IMR-90 (cell line): Measurements from ENCODE around the gene CD164L2. TPM values are rescaled to one million over a fixed set of nuclear protein-coding genes. Genes with fewer than 3 reads are reported as not detected.

Experiments used
- ATAC-seq: fragments of 200-7000 bp; cut with Tn5 transposase; 2 replicates; pipeline ENCODE4 v1.9.1; 2020; ENCODE audit warnings: low read depth, mild to moderate bottlenecking, moderate library complexity
- BruUV-seq: library from RNA; stranded (reverse); fragments of 400-500 nt; replicated peaks from 2 replicates; lab custom pipeline; 2021; lab: Mats Ljungman, UMichigan
- CTCF ChIA-PET: fragments of 300-600 bp; formaldehyde crosslinking; extraction: SDS; loops from one replicate; lab custom pipeline; 2021; ENCODE audit warnings: antibody characterized with exemption; lab: Yijun Ruan, JAX
- POLR2A ChIA-PET: fragments of 300-600 bp; sonication (Branson Sonifier 250); formaldehyde crosslinking; loops from one replicate; lab custom pipeline; 2022; ENCODE audit warnings: antibody characterized with exemption; ENCODE audit not compliant: unreplicated experiment; lab: Charles Lee
- DNase-seq: peaks from one replicate; pipeline ENCODE4 v3.0.0; 2013
- H2AFZ ChIP-seq: replicated peaks from 2 replicates; pipeline ENCODE3; 2013; ENCODE audit warnings: low read length, mild to moderate bottlenecking; ENCODE audit not compliant: poor library complexity
- H2AK5ac ChIP-seq: 2 replicates; pipeline ENCODE4 v1.6.1; 2013; ENCODE audit warnings: low read depth, low read length, inconsistent platforms
- H2AK9ac ChIP-seq: replicated peaks from 2 replicates; pipeline ENCODE3; 2013; ENCODE audit warnings: mild to moderate bottlenecking, low read depth, low read length, moderate library complexity; ENCODE audit not compliant: poor library complexity
- H2BK120ac ChIP-seq: 2 replicates; pipeline ENCODE4 v1.6.1; 2013; ENCODE audit warnings: low read depth, low read length, inconsistent platforms
- H2BK15ac ChIP-seq: 3 replicates; pipeline ENCODE4 v1.6.1; 2013; ENCODE audit warnings: low read depth, low read length, inconsistent platforms
- H2BK20ac ChIP-seq: 2 replicates; pipeline ENCODE4 v1.6.1; 2013; ENCODE audit warnings: low read depth, mild to moderate bottlenecking, inconsistent platforms, low read length, moderate library complexity
- H2BK5ac ChIP-seq: 2 replicates; pipeline ENCODE4 v1.6.1; 2013; ENCODE audit warnings: mild to moderate bottlenecking, low read depth, low read length, inconsistent platforms; ENCODE audit not compliant: poor library complexity, severe bottlenecking
- H3K14ac ChIP-seq: replicated peaks from 2 replicates; pipeline ENCODE4 v1.6.1; 2013; ENCODE audit warnings: low read depth, low read length, inconsistent platforms
- H3K18ac ChIP-seq: 2 replicates; pipeline ENCODE4 v1.6.1; 2013; ENCODE audit warnings: low read depth, low read length, control low read depth
- H3K23ac ChIP-seq: 2 replicates; pipeline ENCODE4 v1.6.1; 2013; ENCODE audit warnings: low read depth, low read length, inconsistent platforms
- H3K27ac ChIP-seq: 2 replicates; pipeline ENCODE4 v1.5.1; 2013; ENCODE audit warnings: mild to moderate bottlenecking, control low read depth, low read length; ENCODE audit not compliant: insufficient read depth
- H3K27me3 ChIP-seq: 2 replicates; pipeline ENCODE4 v1.6.1; 2013; ENCODE audit warnings: low read length; ENCODE audit not compliant: control insufficient read depth, insufficient read depth
- H3K36me3 ChIP-seq: 2 replicates; pipeline ENCODE4 v1.6.1; 2013; ENCODE audit warnings: low read length, mixed read lengths; ENCODE audit not compliant: control insufficient read depth, insufficient read depth
- H3K4ac ChIP-seq: 2 replicates; pipeline ENCODE4 v1.6.1; 2013; ENCODE audit warnings: low read depth, low read length, inconsistent platforms
- H3K4me1 ChIP-seq: 2 replicates; pipeline ENCODE4 v1.6.1; 2013; ENCODE audit warnings: low read length, mixed read lengths; ENCODE audit not compliant: control insufficient read depth, insufficient read depth
- H3K4me2 ChIP-seq: 2 replicates; pipeline ENCODE4 v1.6.1; 2013; ENCODE audit warnings: low read depth, mild to moderate bottlenecking, control low read depth, low read length, moderate library complexity
- H3K4me3 ChIP-seq: 2 replicates; pipeline ENCODE4 v1.5.1; 2013; ENCODE audit warnings: low read depth, mild to moderate bottlenecking, control low read depth, low read length, moderate library complexity; ENCODE audit not compliant: insufficient read depth
- H3K56ac ChIP-seq: 2 replicates; pipeline ENCODE4 v1.6.1; 2013; ENCODE audit warnings: low read length, inconsistent platforms; ENCODE audit not compliant: insufficient read depth; ENCODE audit errors: extremely low read depth
- H3K79me1 ChIP-seq, 2 experiments: 2 replicates each; pipeline ENCODE4 v1.6.1; 2013; ENCODE audit warnings: low read length in 2 of 2, inconsistent platforms in 1 of 2, low read depth in 1 of 2
- H3K9ac ChIP-seq: 2 replicates; pipeline ENCODE4 v1.6.1; 2013; ENCODE audit warnings: low read depth, low read length, control low read depth
- H3K9me1 ChIP-seq: 2 replicates; pipeline ENCODE4 v1.6.1; 2013; ENCODE audit warnings: low read length, inconsistent platforms; ENCODE audit not compliant: insufficient read depth
- H3K9me3 ChIP-seq: 2 replicates; pipeline ENCODE4 v1.6.1; 2013; ENCODE audit warnings: low read length; ENCODE audit not compliant: control insufficient read depth, insufficient read depth
- H4K20me1 ChIP-seq: 2 replicates; pipeline ENCODE4 v1.6.1; 2013; ENCODE audit warnings: low read length, inconsistent platforms; ENCODE audit not compliant: insufficient read depth
- H4K5ac ChIP-seq: 2 replicates; pipeline ENCODE4 v1.6.1; 2013; ENCODE audit warnings: mild to moderate bottlenecking, low read depth, low read length, control low read depth
- H4K8ac ChIP-seq, 2 experiments: 2 replicates each; pipeline ENCODE4 v1.6.1; 2013; ENCODE audit warnings: low read depth in 2 of 2, low read length in 2 of 2, control low read depth in 1 of 2, inconsistent platforms in 1 of 2
- H4K91ac ChIP-seq: 2 replicates; pipeline ENCODE4 v1.6.1; 2013; ENCODE audit warnings: low read depth, low read length, inconsistent platforms; ENCODE audit not compliant: insufficient read depth
- BHLHE40 ChIP-seq: fragments of 150-350 bp; IDR thresholded peaks from 2 replicates; pipeline ENCODE4 v1.6.1; 2016; ENCODE audit warnings: mild to moderate bottlenecking, low read depth, low read length
- FOS ChIP-seq: fragments of 150-350 bp; IDR thresholded peaks from 2 replicates; pipeline ENCODE4 v1.6.1; 2016; ENCODE audit warnings: low read depth, low read length
- MXI1 ChIP-seq: IDR thresholded peaks from 2 replicates; pipeline ENCODE4 v1.6.1; 2012; ENCODE audit warnings: low read depth, mild to moderate bottlenecking, low read length, moderate library complexity, borderline replicate concordance
- NFE2L2 ChIP-seq: fragments of 150-350 bp; IDR thresholded peaks from 2 replicates; pipeline ENCODE4 v1.6.1; 2016; ENCODE audit warnings: low read depth, mild to moderate bottlenecking, low read length
- POLR2A ChIP-seq: IDR thresholded peaks from 2 replicates; pipeline ENCODE4 v1.6.1; 2012; ENCODE audit warnings: mild to moderate bottlenecking, low read depth, low read length
- RAD21 ChIP-seq: IDR thresholded peaks from 2 replicates; pipeline ENCODE4 v1.6.1; 2012; ENCODE audit warnings: low read length, improper control_type of control experiment
- RFX5 ChIP-seq: IDR thresholded peaks from 2 replicates; pipeline ENCODE4 v1.8.0; 2012; ENCODE audit warnings: low read depth, mild to moderate bottlenecking, low read length, moderate library complexity
- WGBS, 2 experiments: methylation state at CpG; one replicate each; pipeline versions ENCODE4 v1.1.5 to v1.1.7; 2013; ENCODE audit warnings: missing lambda C conversion rate in 2 of 2; ENCODE audit not compliant: insufficient read length in 1 of 2; ENCODE audit errors: extremely low coverage in 2 of 2; 5-methylcytosine and 5-hydroxymethylcytosine counted together
- dilution Hi-C: fragments of 300-500 bp; cut with HindIII; formaldehyde crosslinking; loops from one replicate; pipeline ENCODE4 v1.14.3; 2018; ENCODE audit warnings: low sequenced_read_pairs; ENCODE audit not compliant: unreplicated experiment
- in situ Hi-C: fragments of 300-500 bp; cut with MboI; formaldehyde crosslinking; loops from 3 replicates; pipeline ENCODE4 v1.14.3; 2019; ENCODE audit warnings: low sequenced_read_pairs, inconsistent platforms, mixed read lengths
- intact Hi-C: fragments of 100-400 bp; cut with micrococcal nuclease; formaldehyde crosslinking; loops from 2 replicates; pipeline ENCODE4 v1.10.0; 2022
- polyA plus RNA-seq, 3 experiments: library from polyadenylated mRNA; depleted of rRNA; stranded (reverse); fragments of >200 nt; gene quantifications; 2 replicates each; pipeline ENCODE4 v1.2.3, GENCODE V29; 2012; ENCODE audit warnings: low replicate concordance in 1 of 3
- total RNA-seq: library from RNA; depleted of rRNA; stranded (reverse); fragments of >200 nt; gene quantifications from 2 replicates; pipeline ENCODE4 v1.2.3, GENCODE V29; 2012
- TF ChIP-seq, protein P1 (sequence below): conservative IDR thresholded peaks from 2 replicates; pipeline ENCODE4 v1.5.1; 2012; ENCODE audit warnings: mild to moderate bottlenecking, low read depth, low read length, improper control_type of control experiment

The CD164L2 gene
- total and polyA plus RNA-seq, 2 of the 4 experiments (the other 2 are of a cell fraction) = not detected

GRCh38 chr1:27333717-27334279 lies 49.3 kb downstream of the CD164L2 start:
- H3K23ac ChIP-seq = no peak overlapping the region
- H3K36me3 ChIP-seq = peaks cover 50% of the 10 kb centered on the region
- no peak overlapping the region for H3K4ac ChIP-seq
- H3K79me1 ChIP-seq = peaks cover 3 to 29% of the 10 kb centered on the region in 2 experiments
- H2BK15ac ChIP-seq = no peak overlapping the region
- WGBS, 2 experiments = 98% methylated on average over 6 of the region's 17 CpGs; no CpG with 5 or more reads in 1 of the 2 experiments
- H2BK120ac ChIP-seq = no peak overlapping the region
- TF ChIP-seq FOS = no peak
- no peak for TF ChIP-seq POLR2A
- TF ChIP-seq RFX5 = no peak
- TF ChIP-seq NFE2L2 = no peak
- TF ChIP-seq RAD21 = no peak
- no peak for TF ChIP-seq MXI1
- TF ChIP-seq BHLHE40 = no peak
- TF ChIP-seq, protein P1, sequence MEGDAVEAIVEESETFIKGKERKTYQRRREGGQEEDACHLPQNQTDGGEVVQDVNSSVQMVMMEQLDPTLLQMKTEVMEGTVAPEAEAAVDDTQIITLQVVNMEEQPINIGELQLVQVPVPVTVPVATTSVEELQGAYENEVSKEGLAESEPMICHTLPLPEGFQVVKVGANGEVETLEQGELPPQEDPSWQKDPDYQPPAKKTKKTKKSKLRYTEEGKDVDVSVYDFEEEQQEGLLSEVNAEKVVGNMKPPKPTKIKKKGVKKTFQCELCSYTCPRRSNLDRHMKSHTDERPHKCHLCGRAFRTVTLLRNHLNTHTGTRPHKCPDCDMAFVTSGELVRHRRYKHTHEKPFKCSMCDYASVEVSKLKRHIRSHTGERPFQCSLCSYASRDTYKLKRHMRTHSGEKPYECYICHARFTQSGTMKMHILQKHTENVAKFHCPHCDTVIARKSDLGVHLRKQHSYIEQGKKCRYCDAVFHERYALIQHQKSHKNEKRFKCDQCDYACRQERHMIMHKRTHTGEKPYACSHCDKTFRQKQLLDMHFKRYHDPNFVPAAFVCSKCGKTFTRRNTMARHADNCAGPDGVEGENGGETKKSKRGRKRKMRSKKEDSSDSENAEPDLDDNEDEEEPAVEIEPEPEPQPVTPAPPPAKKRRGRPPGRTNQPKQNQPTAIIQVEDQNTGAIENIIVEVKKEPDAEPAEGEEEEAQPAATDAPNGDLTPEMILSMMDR = no peak
- peaks cover 27% of the 10 kb centered on the region for H4K20me1 ChIP-seq
- in situ Hi-C loops = no loop called here
- H3K4me2 ChIP-seq = no peak overlapping the region
- H2BK5ac ChIP-seq = no peak overlapping the region
- no peak overlapping the region for H3K27ac ChIP-seq
- H2AK5ac ChIP-seq = no peak overlapping the region
- no peak overlapping the region for H4K8ac ChIP-seq
- no peak overlapping the region for H2BK20ac ChIP-seq
- H3K4me1 ChIP-seq = no peaks in the 10 kb centered on the region
- H3K56ac ChIP-seq = no peak overlapping the region
- dilution Hi-C loops = no loop called here
- ATAC-seq = no peak
- H3K9me3 ChIP-seq = no peaks in the 10 kb centered on the region
- no TSS peak for BruUV-seq
- no peak for DNase-seq
- H3K4me3 ChIP-seq = no peak overlapping the region
- H2AFZ ChIP-seq = no peak overlapping the region
- H3K14ac ChIP-seq = no peak overlapping the region
- ChIA-PET POLR2A (no interaction called here), CTCF (interaction anchor here (0.6 to 0.8 kb wide), 2 partner anchors 21 to 35 kb away, joined by 3 to 5 read pairs; no protein-coding TSS in a partner anchor)
- H4K5ac ChIP-seq = no peak overlapping the region
- no peak overlapping the region for H3K9ac ChIP-seq
- intact Hi-C loops = no loop called here
- H2AK9ac ChIP-seq = no peak overlapping the region
- no peaks in the 10 kb centered on the region for H3K9me1 ChIP-seq
- no peaks in the 10 kb centered on the region for H3K27me3 ChIP-seq
- no peak overlapping the region for H3K18ac ChIP-seq
- no peak overlapping the region for H4K91ac ChIP-seq
